ENCODE results near the gene SGPP2.

GRCh38 chr2:222521099-222521498, 96.8 kb downstream of the SGPP2 start:
- TF ChIP-seq CTCF (IDR thresholded peaks at IDR 0.05) (no peak), ZFX (IDR thresholded peaks at IDR 0.05; ENCODE audit: borderline replicate concordance) (no peak)

All from 22Rv1 (cell line).